ENCODE measurements around the gene MRPL23.
"Not testable (repeated sequence)": the region's sequence is repeated elsewhere in the genome, so short reads cannot be mapped to it uniquely, and the experiment has no call there.

Gene MRPL23

DNA sequence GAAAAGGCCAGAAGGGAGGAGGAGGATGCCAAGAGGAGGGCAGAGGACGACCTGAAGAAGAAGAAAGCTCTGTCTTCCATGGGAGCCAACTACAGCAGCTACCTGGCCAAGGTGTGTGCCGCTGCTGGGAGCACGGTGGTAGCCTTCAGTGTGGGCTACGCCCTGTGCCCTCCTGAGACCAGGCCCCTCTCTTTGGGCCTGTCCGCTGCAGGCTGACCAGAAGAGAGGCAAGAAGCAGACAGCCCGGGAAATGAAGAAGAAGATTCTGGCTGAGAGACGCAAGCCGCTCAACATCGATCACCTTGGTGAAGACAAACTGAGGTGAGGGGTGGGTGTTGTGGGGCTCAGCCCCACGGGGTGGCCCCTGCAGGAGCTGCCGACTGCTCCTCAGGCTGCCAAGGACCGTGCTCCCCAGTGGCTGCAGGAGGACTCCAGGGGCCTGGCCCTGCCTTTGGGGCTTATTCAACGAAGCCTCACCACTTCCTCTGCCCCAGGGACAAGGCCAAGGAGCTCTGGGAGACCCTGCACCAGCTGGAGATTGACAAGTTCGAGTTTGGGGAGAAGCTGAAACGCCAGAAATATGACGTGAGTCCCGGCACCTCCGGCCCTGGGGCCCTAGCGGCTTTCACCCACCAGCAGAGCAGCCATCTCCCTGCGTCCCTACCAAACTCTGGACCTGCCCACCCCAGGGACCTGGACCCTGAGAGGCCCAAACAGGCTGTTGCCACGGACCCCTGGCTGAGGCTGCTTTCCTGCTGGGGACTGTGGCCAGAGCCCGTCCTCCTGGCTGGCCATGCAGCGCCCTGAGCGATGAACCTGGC, 12.6 kb upstream of the MRPL23 start:
- no peak for DNase-seq

- no peak for DNase-seq
These were observed 11.7 kb upstream of the MRPL23 start for GRCh38 chr11:1935156-1936071.

DNA sequence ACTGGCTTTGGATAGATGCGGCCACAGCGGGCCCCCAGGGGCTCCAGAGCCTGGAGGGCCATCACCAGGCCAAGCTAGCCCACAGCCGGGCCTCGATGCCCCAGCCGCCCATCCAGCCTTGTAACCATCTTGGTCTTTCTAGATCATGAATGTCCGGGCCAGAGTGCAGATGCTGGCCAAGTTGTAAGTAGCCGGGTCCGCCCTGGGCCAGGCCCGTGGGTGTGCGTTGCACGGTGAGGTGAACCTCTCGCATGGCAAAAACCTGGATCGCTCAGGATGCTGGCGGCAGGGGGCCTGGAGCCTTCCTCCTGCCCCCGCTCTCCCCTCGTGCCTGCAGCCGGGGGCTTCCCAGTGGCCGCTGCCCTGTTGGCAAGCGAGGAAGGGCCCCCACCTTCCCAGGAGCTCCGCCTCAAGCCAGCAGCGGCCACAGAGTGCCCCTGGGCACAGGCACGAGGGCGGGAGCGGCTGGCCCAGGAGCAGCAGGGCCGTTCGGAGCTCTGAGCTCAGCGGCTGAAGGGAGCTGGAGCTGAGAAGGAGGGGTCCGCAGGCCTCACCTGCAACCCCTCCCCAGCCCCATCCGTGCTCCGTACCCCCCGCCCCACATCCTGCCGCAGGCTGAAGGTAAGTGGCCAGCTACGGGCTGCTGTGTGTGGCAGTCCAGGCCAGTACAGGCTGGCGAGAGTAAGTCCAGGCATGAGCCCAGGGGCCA, 10.9 kb upstream of the MRPL23 start:
- DNase-seq = no peak

DNA sequence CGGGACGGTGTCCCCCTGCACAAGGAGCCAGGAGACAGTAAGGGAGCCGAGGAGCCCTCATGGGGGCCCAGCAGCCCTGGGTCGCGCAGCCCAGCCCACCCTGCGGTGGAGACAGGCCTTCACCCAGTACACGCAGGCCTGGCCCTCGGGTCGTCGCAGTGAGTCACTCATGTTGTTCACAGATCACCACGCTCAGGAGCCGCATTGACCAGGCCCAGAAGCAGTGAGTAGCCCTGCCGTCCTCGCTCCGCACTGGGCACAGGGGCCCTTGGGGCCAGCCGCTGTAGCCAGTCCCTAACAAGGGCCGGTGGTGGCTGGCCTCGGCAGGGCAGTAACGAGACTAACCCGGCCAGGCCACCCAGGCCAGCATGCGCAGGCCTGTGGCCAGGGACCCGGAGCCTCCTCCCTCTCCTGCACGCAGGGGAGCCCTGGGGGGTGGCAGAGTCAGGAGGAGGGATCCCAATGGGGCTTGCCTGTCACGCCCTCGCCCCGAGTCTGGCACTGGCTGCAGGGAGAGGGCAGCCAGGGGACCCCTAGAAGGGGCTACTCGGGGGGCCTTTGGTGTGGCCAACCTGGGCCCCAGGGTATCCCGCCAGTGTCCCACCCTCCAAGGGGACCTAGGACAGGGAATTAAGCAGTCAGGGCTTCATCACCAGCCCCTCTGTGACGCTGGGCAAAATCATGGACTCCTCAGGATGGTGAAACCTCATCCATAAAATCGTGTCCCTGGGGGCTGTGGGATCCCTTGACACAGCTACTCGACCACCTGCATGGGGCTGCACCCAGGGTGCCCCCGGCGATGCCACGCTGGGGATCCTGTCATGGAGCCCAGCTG, 10.1 kb upstream of the MRPL23 start:
- DNase-seq = no peak

DNA sequence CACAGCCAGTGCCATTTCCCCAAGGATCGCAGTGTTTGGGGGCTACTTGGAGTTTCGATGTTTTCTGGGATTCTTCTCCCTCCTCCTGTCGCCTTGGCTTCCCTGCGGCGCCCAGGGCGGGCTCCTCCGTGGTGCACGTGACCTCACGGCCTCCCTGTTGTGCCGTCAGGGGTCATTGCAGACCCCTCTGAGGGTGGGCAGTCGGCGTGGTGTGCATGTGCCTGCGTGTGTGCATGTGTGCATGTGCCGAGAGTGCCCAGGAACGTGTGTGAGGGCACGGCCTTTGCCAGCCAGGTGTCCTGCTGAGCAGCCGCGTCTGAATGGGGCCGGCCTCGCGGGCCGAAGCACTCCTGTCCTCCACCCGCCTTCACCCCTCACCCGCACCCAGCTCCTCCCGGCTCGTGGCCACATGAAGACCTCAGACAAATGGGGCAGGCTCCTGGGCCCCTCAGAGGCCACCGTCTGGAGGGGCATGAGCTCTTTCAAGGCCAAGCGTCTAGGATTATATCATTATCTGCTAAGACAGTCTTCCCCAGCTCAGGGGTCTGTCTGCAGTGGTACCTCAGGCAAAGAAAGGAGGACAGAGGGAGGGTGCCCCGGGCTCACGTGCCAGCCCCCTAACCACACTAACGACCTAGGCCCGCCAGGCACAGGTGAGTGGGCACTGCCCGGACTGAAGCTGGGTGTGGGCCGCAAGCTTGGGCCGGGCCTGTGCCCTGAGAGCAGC, 9.4 kb upstream of the MRPL23 start:
- no peak for DNase-seq

DNA sequence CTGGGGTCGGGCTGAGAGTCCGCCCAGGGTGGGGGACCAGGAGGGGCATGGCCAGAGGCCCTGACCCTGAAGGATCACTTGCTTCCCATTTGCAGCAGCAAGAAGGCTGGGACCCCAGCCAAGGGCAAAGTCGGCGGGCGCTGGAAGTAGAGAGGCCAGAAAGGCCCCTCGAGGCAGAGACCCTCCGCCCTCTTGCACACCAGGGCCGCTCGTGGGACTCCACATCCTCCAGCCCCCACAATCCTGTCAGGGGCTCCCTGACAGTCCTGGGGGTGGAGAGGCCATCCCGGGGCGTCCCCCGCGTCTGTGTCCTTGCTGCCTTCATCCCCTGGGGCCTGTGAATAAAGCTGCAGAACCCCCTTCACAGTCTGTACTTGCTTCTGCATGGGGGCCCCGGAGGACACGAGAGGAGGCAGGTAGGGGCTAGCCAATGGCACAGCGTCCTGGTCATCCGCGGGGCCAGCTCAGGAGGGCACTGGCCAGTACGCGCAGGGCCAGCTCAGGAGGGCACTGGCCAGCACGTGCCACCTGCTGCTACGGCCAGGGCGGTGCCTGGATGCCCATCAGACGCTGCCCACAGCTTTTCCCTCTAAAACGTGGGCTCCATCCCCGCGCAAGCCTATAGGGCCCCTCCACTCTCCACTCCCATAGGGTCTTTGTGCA, 8.7 kb upstream of the MRPL23 start:
- DNase-seq = no peak

- no peak for DNase-seq
These were observed 8.0 kb upstream of the MRPL23 start for GRCh38 chr11:1939006-1939625.

DNA sequence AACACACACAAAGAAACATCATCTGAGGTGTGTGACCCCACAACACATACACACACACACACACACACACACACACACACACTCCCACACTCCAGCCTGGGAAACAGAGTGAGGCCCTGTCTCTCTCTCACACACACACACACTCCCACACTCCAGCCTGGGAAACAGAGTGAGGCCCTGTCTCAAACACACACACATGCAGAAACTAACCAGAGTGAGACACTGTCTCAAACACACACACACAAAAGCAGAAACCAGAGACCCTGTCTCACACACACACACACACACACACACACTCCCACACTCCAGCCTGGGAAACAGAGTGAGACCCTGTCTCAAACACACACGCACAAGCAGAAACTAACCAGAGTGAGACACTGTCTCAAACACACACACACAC, 7.3 kb upstream of the MRPL23 start:
- DNase-seq = not testable (repeated sequence)

DNA sequence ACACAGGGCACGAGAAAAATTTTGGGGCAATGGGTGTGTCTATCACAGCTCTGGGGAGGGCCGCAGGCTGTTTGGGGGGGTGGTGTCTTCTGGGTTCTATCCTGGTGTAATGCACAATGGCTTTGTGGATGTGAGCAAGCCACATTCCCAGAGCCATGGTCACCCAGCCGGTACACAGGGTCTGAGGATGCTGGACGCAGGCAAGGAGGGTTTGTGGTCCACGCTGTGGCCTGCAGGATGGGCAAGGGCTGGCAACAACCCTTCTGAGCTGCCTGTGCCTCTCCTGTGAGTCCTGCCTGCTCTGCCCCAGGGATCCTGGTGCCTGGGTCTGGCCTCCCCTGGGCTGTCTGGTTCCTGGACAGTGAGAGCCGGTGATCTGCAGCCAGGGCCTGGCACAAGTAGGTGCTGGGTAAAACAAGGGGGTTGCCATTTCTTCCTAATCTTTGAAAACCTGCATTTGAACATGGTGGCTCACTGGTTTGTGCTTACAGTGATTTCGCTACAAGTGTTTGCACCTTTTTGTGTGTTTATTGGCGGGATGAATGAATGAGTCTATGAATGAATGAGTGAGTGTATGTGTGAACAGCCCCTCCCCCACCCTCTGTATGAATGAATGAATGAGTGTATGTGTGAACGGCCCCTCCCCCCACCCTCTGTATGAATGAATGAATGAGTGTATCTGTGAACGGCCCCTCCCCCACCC, 4.4 kb upstream of the MRPL23 start:
- no peak for DNase-seq

- DNase-seq = no peak
These were observed 3.6 kb upstream of the MRPL23 start for GRCh38 chr11:1943576-1943975.

DNA sequence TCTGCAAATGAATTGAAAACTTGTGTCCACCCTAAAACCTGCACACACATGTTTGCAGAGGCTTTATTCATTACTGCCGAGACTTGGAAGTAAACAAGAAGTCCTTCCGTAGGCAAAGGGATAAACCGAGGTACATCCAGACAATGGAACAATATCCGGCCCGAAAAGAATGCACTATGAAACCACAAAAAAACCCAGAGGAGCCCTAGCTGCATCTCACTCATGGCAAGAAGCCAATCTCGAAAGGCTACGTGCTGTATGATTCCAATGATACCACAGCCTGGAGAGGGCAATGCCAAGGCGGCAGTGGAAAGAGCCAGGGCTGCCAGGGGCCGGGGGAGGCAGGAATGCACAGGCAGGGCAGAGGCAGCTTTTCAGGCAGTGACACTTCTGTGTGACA, 3.2 kb upstream of the MRPL23 start:
- no peak for DNase-seq

GRCh38 chr11:1947592-1948237, 583 bp downstream of the MRPL23 start:
- DNase-seq = no peak

DNA sequence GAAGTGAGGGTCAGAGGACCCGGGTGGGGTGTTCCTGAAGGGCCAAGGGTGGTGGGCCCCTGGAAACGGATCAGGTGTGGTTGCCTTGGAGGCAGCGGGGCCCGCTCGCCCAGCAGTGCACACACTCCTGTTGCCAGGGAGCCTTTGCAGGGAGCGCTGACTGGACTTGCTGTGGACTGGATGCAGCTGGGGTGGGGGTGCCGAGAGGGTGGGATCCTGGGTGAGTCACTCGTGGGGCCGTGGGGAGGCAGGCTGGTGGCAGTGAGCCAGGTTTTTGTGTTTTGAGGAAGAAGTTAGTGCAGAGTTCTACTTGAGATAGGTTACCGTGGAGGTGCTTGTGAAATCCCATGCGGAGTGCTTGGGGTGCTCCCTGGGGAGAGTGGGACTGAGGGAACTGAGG, 1.3 kb downstream of the MRPL23 start:
- DNase-seq = no peak

DNA sequence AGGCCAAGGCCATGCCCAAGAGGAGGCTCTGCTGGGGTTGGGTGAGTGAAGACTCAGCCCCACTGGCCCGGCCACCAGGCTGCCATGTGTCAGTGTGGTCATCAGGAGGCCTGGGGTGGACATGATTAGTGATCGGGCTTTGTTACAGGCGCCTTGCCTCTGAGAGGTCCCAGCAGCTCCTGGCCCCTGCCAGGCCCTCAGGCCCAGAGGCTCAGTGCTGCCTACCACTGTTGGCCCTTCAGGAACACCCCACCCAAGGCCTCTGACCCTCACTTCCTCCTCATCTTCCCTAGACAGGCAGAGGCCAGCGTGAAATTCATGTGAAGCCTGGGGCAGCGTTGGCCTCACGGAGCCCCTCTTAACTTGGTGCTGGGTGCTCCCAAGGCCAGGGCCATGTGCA, 2.2 kb downstream of the MRPL23 start:
- no peak for DNase-seq

GRCh38 chr11:1949922-1950321, 2.8 kb downstream of the MRPL23 start:
- no peak for DNase-seq

GRCh38 chr11:1952806-1953482, 5.8 kb downstream of the MRPL23 start:
- DNase-seq = no peak

DNA sequence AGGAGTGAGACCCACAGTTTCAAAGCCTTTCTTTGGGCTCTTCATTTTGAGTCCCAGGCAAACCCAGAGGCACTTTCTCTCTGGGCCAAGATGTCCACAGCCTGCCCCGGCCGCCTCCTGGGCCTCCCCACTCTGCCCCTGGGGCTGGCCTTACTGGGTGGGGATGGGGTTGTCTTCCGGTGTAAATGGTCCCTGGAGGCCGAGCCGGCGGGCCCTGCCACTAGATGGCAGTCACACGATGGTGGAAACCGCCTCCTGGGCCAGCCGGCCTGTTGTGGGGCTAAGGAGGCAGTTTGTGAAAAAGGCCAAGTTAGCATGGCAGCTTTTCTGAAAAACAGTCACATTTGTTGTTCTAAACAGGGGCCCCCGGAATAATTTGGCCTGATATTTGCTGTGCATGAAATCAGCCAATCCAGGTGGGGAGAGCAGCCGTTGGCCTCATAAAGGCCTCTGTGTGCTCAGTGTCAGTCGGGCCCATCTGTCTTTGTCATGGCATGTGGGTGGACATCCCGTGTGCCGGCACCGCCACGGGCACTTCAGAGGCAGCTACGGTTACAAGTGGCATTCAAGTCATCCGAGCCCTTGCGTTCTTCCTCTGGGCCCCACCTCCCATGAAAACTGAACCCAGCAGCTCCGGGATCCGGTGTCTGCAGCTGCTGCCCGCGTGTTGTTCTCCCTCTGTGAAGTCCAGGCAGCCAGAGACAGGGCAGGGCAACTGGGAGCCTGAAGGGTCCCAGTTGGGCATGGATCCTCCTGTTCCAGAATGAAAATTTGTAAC, 6.5 kb downstream of the MRPL23 start:
- DNase-seq = no peak

GRCh38 chr11:1958367-1958766, 11.2 kb downstream of the MRPL23 start:
- no peak for DNase-seq

All from NCI-H2171 treated with DMSO at 0.1 percent for 48 hours (cell line).